Inflammatory macrophage treated with lipopolysaccharide for 1 hour (primary cell): Measurements from ENCODE around the gene CLEC16A.

ENCODE experiments used
- DNase-seq, 2 donors: peaks; one replicate each; pipeline ENCODE4 v3.0.0-alpha.2; 2020 to 2022

Gene CLEC16A

GRCh38 chr16:11087691-11088073, 143.3 kb downstream of the CLEC16A start:
- no peak for DNase-seq

GRCh38 chr16:11088074-11088730, 143.8 kb downstream of the CLEC16A start:
- no peak for DNase-seq

- DNase-seq = no peak
These were observed 144.5 kb downstream of the CLEC16A start for GRCh38 chr16:11088831-11089230.

- no peak for DNase-seq
These were observed 145.2 kb downstream of the CLEC16A start for GRCh38 chr16:11089504-11090124.

- DNase-seq = no peak
These were observed 145.9 kb downstream of the CLEC16A start for GRCh38 chr16:11090232-11090631.

GRCh38 chr16:11091021-11091785, 146.8 kb downstream of the CLEC16A start:
- DNase-seq = no peak

GRCh38 chr16:11092788-11093571, 148.6 kb downstream of the CLEC16A start:
- no peak for DNase-seq

GRCh38 chr16:11093572-11094074, 149.3 kb downstream of the CLEC16A start:
- no peak for DNase-seq

GRCh38 chr16:11094075-11094856, 149.9 kb downstream of the CLEC16A start:
- DNase-seq = peak in 1 of 2 donors; percentile 11

- DNase-seq = no peak
These were observed 150.6 kb downstream of the CLEC16A start for GRCh38 chr16:11094857-11095565.

GRCh38 chr16:11095935-11096334, 151.6 kb downstream of the CLEC16A start:
- no peak for DNase-seq

- no peak for DNase-seq
These were observed 152.9 kb downstream of the CLEC16A start for GRCh38 chr16:11097094-11097786.

- no peak for DNase-seq
These were observed 153.4 kb downstream of the CLEC16A start for GRCh38 chr16:11097787-11098167.

- DNase-seq = no peak
These were observed 154.4 kb downstream of the CLEC16A start for GRCh38 chr16:11098601-11099390.

GRCh38 chr16:11099672-11100205, 155.4 kb downstream of the CLEC16A start:
- DNase-seq = no peak

GRCh38 chr16:11100239-11100750, 155.9 kb downstream of the CLEC16A start:
- no peak for DNase-seq

GRCh38 chr16:11101283-11101682, 156.9 kb downstream of the CLEC16A start:
- DNase-seq = no peak

GRCh38 chr16:11101695-11102522, 157.5 kb downstream of the CLEC16A start:
- no peak for DNase-seq

- DNase-seq = no peak
These were observed 158.1 kb downstream of the CLEC16A start for GRCh38 chr16:11102523-11102898.
